Muscle of leg (tissue), 11 donors: ENCODE measurements around the gene EPN1. TPM values are rescaled to one million over a fixed set of nuclear protein-coding genes. Genes with fewer than 3 reads are reported as not detected.

Experiments used
- DNase-seq: peaks from one replicate; pipeline ENCODE4 v3.0.0; 2013
- H3K27ac ChIP-seq: one replicate; pipeline ENCODE4 v1.5.1; 2013; ENCODE audit warnings: mild to moderate bottlenecking, low read length, control low read depth
- H3K27me3 ChIP-seq: one replicate; pipeline ENCODE4 v1.6.1; 2013; ENCODE audit warnings: low read length; ENCODE audit not compliant: control insufficient read depth, insufficient read depth
- H3K36me3 ChIP-seq: one replicate; pipeline ENCODE4 v1.6.1; 2013; ENCODE audit warnings: low read length; ENCODE audit not compliant: control insufficient read depth, insufficient read depth
- H3K4me1 ChIP-seq: one replicate; pipeline ENCODE4 v1.6.1; 2013; ENCODE audit warnings: low read length; ENCODE audit not compliant: control insufficient read depth, insufficient read depth
- H3K4me3 ChIP-seq: one replicate; pipeline ENCODE4 v1.5.1; 2013; ENCODE audit warnings: low read length, control low read depth
- H3K9me3 ChIP-seq: replicated peaks from 2 replicates; pipeline ENCODE4 v1.6.1; 2013; ENCODE audit warnings: low read depth, low read length; ENCODE audit not compliant: control insufficient read depth
- WGBS: methylation state at CpG from one replicate; pipeline ENCODE4 v1.1.5; 2013; ENCODE audit warnings: missing lambda C conversion rate; ENCODE audit not compliant: insufficient coverage; 5-methylcytosine and 5-hydroxymethylcytosine counted together
- polyA plus RNA-seq, 8 donors: library from polyadenylated mRNA; unstranded; fragments of 120-200 nt; gene quantifications; one replicate each; pipeline versions ENCODE4 v1.2.1 to v1.2.3, GENCODE V29; 2013; ENCODE audit warnings: inconsistent platforms in 1 of 8, low replicate concordance in 1 of 8; ENCODE audit not compliant: insufficient read length in 8 of 8, insufficient read depth in 1 of 8
- total RNA-seq: library from RNA; stranded (reverse); fragments of 120-200 nt; gene quantifications from one replicate; pipeline ENCODE4 v1.2.4, GENCODE V29; 2013

Gene EPN1
- total and polyA plus RNA-seq, 9 donors, result 21.8 to 114 (median 92.0) TPM

GRCh38 chr19:55652311-55653128 is 22.5 kb upstream of the EPN1 start:
- H3K4me1 ChIP-seq, result peaks cover 40% of the 10 kb centered on the region

GRCh38 chr19:55653651-55654322 is 21.2 kb upstream of the EPN1 start:
- no peaks in the 10 kb centered on the region for H3K27me3 ChIP-seq
- peaks cover 38% of the 10 kb centered on the region for H3K4me1 ChIP-seq
- peak overlapping the region; percentile 96 for H3K4me3 ChIP-seq
- peak; percentile 100 for DNase-seq
- H3K9me3 ChIP-seq, result no peaks in the 10 kb centered on the region
- under 1% methylated on average over 55 of the region's 57 CpGs for WGBS
- H3K36me3 ChIP-seq, result peaks cover 32% of the 10 kb centered on the region
- peak overlapping the region; percentile 100 for H3K27ac ChIP-seq

More at GRCh38 chr19:55652311-55653128, 22.5 kb upstream of the EPN1 start:
- no peak overlapping the region for H3K4me3 ChIP-seq
- H3K27me3 ChIP-seq, result no peaks in the 10 kb centered on the region
- WGBS, result 52% methylated on average over 61 of the region's 71 CpGs
- peak; percentile 56 for DNase-seq
- no peaks in the 10 kb centered on the region for H3K9me3 ChIP-seq
- H3K36me3 ChIP-seq, result peaks cover 27% of the 10 kb centered on the region
- peak overlapping the region; percentile 100 for H3K27ac ChIP-seq

- WGBS, result under 1% methylated on average over 43 of the region's 52 CpGs
- DNase-seq, result peak; percentile 100
- H3K4me3 ChIP-seq, result peak overlapping the region; percentile 96
- H3K27me3 ChIP-seq, result no peaks in the 10 kb centered on the region
- H3K4me1 ChIP-seq, result peaks cover 33% of the 10 kb centered on the region
- peak overlapping the region; percentile 100 for H3K27ac ChIP-seq
- H3K36me3 ChIP-seq, result peaks cover 39% of the 10 kb centered on the region
- no peaks in the 10 kb centered on the region for H3K9me3 ChIP-seq
Measured at GRCh38 chr19:55654323-55654867, 20.6 kb upstream of the EPN1 start.

- Histone ChIP-seq H3K27ac (peak within 1 kb of the TSS; percentile 100), H3K4me1 (peaks cover 28% of the 10 kb centered on the region), H3K36me3 (peaks cover 43% of the 10 kb centered on the region), H3K4me3 (peak within 1 kb of the TSS; percentile 96), H3K27me3 (no peaks in the 10 kb centered on the region), H3K9me3 (no peaks in the 10 kb centered on the region)
- 1% methylated on average over 70 of the region's 95 CpGs for WGBS
- DNase-seq, result peak; percentile 98
Measured at GRCh38 chr19:55654868-55655647, 20.0 kb upstream of the EPN1 start, which contains the start of gene U2AF2. TSS of gene U2AF2 (plus strand) at chr19:55655035. CDS start at chr19:55655105, 70 bp downstream.

GRCh38 chr19:55655648-55656040 is 19.4 kb upstream of the EPN1 start:
- H3K4me1 ChIP-seq, result peaks cover 28% of the 10 kb centered on the region
- peak overlapping the region; percentile 100 for H3K27ac ChIP-seq
- WGBS, result 0% methylated on average over 12 of the region's 19 CpGs

GRCh38 chr19:55656552-55656951 is 18.5 kb upstream of the EPN1 start:
- no peaks in the 10 kb centered on the region for H3K27me3 ChIP-seq
- H3K4me3 ChIP-seq, result peak overlapping the region; percentile 96
- H3K27ac ChIP-seq, result no peak overlapping the region
- no peak for DNase-seq
- 63% methylated on average over 4 of the region's 7 CpGs for WGBS
- peaks cover 28% of the 10 kb centered on the region for H3K4me1 ChIP-seq
- peaks cover 47% of the 10 kb centered on the region for H3K36me3 ChIP-seq
- no peaks in the 10 kb centered on the region for H3K9me3 ChIP-seq

More at GRCh38 chr19:55655648-55656040, 19.4 kb upstream of the EPN1 start:
- Histone ChIP-seq H3K9me3 (no peaks in the 10 kb centered on the region), H3K36me3 (peaks cover 43% of the 10 kb centered on the region), H3K27me3 (no peaks in the 10 kb centered on the region), H3K4me3 (peak overlapping the region; percentile 96)
- no peak for DNase-seq

- H3K9me3 ChIP-seq, result no peaks in the 10 kb centered on the region
- DNase-seq, result peak; percentile 30
- no peak overlapping the region for H3K27ac ChIP-seq
- H3K27me3 ChIP-seq, result no peaks in the 10 kb centered on the region
- H3K4me1 ChIP-seq, result peaks cover 28% of the 10 kb centered on the region
- 58% methylated on average over 11 of the region's 18 CpGs for WGBS
- peaks cover 49% of the 10 kb centered on the region for H3K36me3 ChIP-seq
- H3K4me3 ChIP-seq, result no peak overlapping the region
Measured at GRCh38 chr19:55656988-55657747, 17.9 kb upstream of the EPN1 start.

- Histone ChIP-seq H3K27ac (no peak overlapping the region), H3K27me3 (no peaks in the 10 kb centered on the region), H3K9me3 (no peaks in the 10 kb centered on the region), H3K4me3 (no peak overlapping the region), H3K4me1 (peaks cover 25% of the 10 kb centered on the region), H3K36me3 (peaks cover 61% of the 10 kb centered on the region)
- no peak for DNase-seq
- WGBS, result 86% methylated on average over 37 of the region's 37 CpGs
Measured at GRCh38 chr19:55658846-55659459, 16.1 kb upstream of the EPN1 start.

GRCh38 chr19:55659822-55660221 is 15.2 kb upstream of the EPN1 start:
- no peak for DNase-seq
- peaks cover 70% of the 10 kb centered on the region for H3K36me3 ChIP-seq
- peaks cover 25% of the 10 kb centered on the region for H3K4me1 ChIP-seq
- H3K4me3 ChIP-seq, result no peak overlapping the region
- H3K9me3 ChIP-seq, result no peaks in the 10 kb centered on the region
- no peaks in the 10 kb centered on the region for H3K27me3 ChIP-seq
- WGBS, result 86% methylated on average over 3 of the region's 9 CpGs
- no peak overlapping the region for H3K27ac ChIP-seq
